SK-N-SH (cell line): ENCODE measurements around the gene PPP1R15A. TPM values are rescaled to one million over a fixed set of nuclear protein-coding genes. Genes with fewer than 3 reads are reported as not detected.

Experiments
- CTCF ChIA-PET: fragments of 300-600, 350-600 bp; formaldehyde crosslinking; extraction: SDS; loops from one replicate; lab custom pipeline; 2021; lab: Yijun Ruan, JAX
- POLR2A ChIA-PET: fragments of 350-600 bp; sonication (Branson Sonifier 250); formaldehyde crosslinking; extraction: SDS; loops from one replicate; lab custom pipeline; 2020; ENCODE audit warnings: antibody characterized with exemption, inconsistent platforms; lab: Yijun Ruan, JAX
- DNase-seq: peaks from one replicate; pipeline ENCODE4 v3.0.0; 2012
- H2AFZ ChIP-seq: fragments of 200-600 bp; sonication (generic); 2 replicates; pipeline ENCODE4 v1.8.1; 2016; ENCODE audit warnings: antibody characterized with exemption, mild to moderate bottlenecking, low read depth
- H3F3A ChIP-seq: fragments of 200-600 bp; sonication (generic); replicated peaks from 2 replicates; pipeline ENCODE3; 2016; ENCODE audit warnings: antibody characterized with exemption, mild to moderate bottlenecking; ENCODE audit not compliant: insufficient read depth
- H3K27ac ChIP-seq, 2 experiments: fragments of 200-500 bp in 1 of 2; fragments of 200-600 bp in 1 of 2; sonication (Bioruptor generic) in 1 of 2; sonication (generic), shearing (Covaris generic) in 1 of 2; 2 replicates each; pipeline versions ENCODE4 v1.5.1 to v1.6.1; 2014 to 2016; ENCODE audit warnings: low read depth in 2 of 2, inconsistent platforms in 1 of 2, low read length in 1 of 2, mild to moderate bottlenecking in 1 of 2, mixed read lengths in 1 of 2
- H3K27me3 ChIP-seq: fragments of 200-600 bp; sonication (generic), shearing (Covaris generic); 2 replicates; pipeline ENCODE4 v1.6.1; 2016; ENCODE audit warnings: mixed run types; ENCODE audit not compliant: insufficient read depth
- H3K36me3 ChIP-seq, 2 experiments: fragments of 200-500 bp in 1 of 2; fragments of 200-600 bp in 1 of 2; sonication (Bioruptor generic) in 1 of 2; sonication (generic) in 1 of 2; replicated peaks in 1 of 2; 2 replicates each; pipeline versions ENCODE3 to v1.5.1; 2014 to 2016; ENCODE audit warnings: low read length in 1 of 2, mild to moderate bottlenecking in 1 of 2; ENCODE audit not compliant: insufficient read depth in 2 of 2, control insufficient read depth in 1 of 2
- H3K4me1 ChIP-seq, 2 experiments: fragments of 200-500 bp in 1 of 2; fragments of 200-600 bp in 1 of 2; sonication (Bioruptor generic) in 1 of 2; sonication (generic), shearing (Covaris generic) in 1 of 2; 2 replicates each; pipeline versions ENCODE4 v1.5.1 to v1.6.1; 2014 to 2016; ENCODE audit warnings: low read depth in 1 of 2, low read length in 1 of 2, mixed run types in 1 of 2; ENCODE audit not compliant: insufficient read depth in 2 of 2, control insufficient read depth in 1 of 2
- H3K4me2 ChIP-seq: fragments of 200-600 bp; sonication (generic), shearing (Covaris generic); 2 replicates; pipeline ENCODE4 v1.6.1; 2017; ENCODE audit warnings: mixed run types
- H3K4me3 ChIP-seq, 2 experiments: fragments of 200-500 bp in 1 of 2; fragments of 200-600 bp in 1 of 2; sonication (Bioruptor generic) in 1 of 2; sonication (generic), shearing (Covaris generic) in 1 of 2; 2 replicates each; pipeline versions ENCODE4 v1.5.1 to v1.8.1; 2014 to 2016; ENCODE audit warnings: low read depth in 2 of 2, inconsistent platforms in 1 of 2, low read length in 1 of 2, mild to moderate bottlenecking in 1 of 2, mixed read lengths in 1 of 2, moderate library complexity in 1 of 2
- H3K79me2 ChIP-seq: fragments of 200-600 bp; sonication (generic); 2 replicates; pipeline ENCODE4 v1.8.1; 2017; ENCODE audit warnings: mild to moderate bottlenecking; ENCODE audit not compliant: insufficient read depth
- H3K9ac ChIP-seq: fragments of 200-600 bp; sonication (generic); 2 replicates; pipeline ENCODE4 v1.6.1; 2017; ENCODE audit warnings: mixed run types
- H3K9me2 ChIP-seq: fragments of 200-600 bp; sonication (generic); 2 replicates; pipeline ENCODE4 v1.6.1; 2017; ENCODE audit warnings: mixed run types
- H3K9me3 ChIP-seq: fragments of 200-600 bp; sonication (generic); 2 replicates; pipeline ENCODE4 v1.6.1; 2017; ENCODE audit warnings: mixed run types, mild to moderate bottlenecking, moderate library complexity
- H4K20me1 ChIP-seq: fragments of 200-600 bp; sonication (generic); 2 replicates; pipeline ENCODE4 v1.6.1; 2017; ENCODE audit warnings: mild to moderate bottlenecking, mixed run types; ENCODE audit not compliant: insufficient read depth
- CTCF ChIP-seq: fragments of 200-600 bp; sonication (generic); IDR thresholded peaks from 2 replicates; pipeline ENCODE4 v1.6.1; 2017; ENCODE audit warnings: antibody characterized with exemption, mild to moderate bottlenecking, moderate library complexity
- EZH2phosphoT487 ChIP-seq: fragments of 200-600 bp; sonication (generic); IDR thresholded peaks from 2 replicates; pipeline ENCODE4 v1.6.1; 2017; ENCODE audit warnings: low read depth, mixed run types, mild to moderate bottlenecking, antibody characterized with exemption, moderate library complexity, borderline replicate concordance
- MAX ChIP-seq: IDR thresholded peaks from 2 replicates; pipeline ENCODE4 v1.4.0; 2012; ENCODE audit warnings: low read depth
- MXI1 ChIP-seq: IDR thresholded peaks from 2 replicates; pipeline ENCODE4 v1.6.1; 2012; ENCODE audit warnings: mild to moderate bottlenecking, low read depth, low read length, improper control_type of control experiment
- NFIC ChIP-seq: IDR thresholded peaks from 2 replicates; pipeline ENCODE4 v1.4.0; 2012; ENCODE audit warnings: borderline replicate concordance
- POLR2AphosphoS5 ChIP-seq: IDR thresholded peaks from 2 replicates; pipeline ENCODE4 v1.6.1; 2012; ENCODE audit warnings: low read depth, low read length
- SIN3A ChIP-seq: IDR thresholded peaks from 2 replicates; pipeline ENCODE4 v1.6.1; 2012; ENCODE audit warnings: low read depth, mild to moderate bottlenecking, low read length, moderate library complexity, borderline replicate concordance
- TCF12 ChIP-seq: IDR thresholded peaks from 2 replicates; pipeline ENCODE4 v1.4.0; 2012
- YY1 ChIP-seq: IDR thresholded peaks from 2 replicates; pipeline ENCODE4 v1.4.0; 2012; ENCODE audit warnings: low read depth, mild to moderate bottlenecking
- WGBS: methylation state at CpG from one replicate; pipeline ENCODE4 v1.1.6; 2017; ENCODE audit warnings: low lambda C conversion rate; 5-methylcytosine and 5-hydroxymethylcytosine counted together
- polyA plus RNA-seq, 3 experiments: library from polyadenylated mRNA; depleted of rRNA; stranded (reverse); fragments of >200 nt; gene quantifications; 2 replicates each; pipeline ENCODE4 v1.2.3, GENCODE V29; 2012
- TF ChIP-seq, protein P1 (sequence below): IDR thresholded peaks from 2 replicates; pipeline ENCODE4 v1.6.1; 2012; ENCODE audit warnings: mild to moderate bottlenecking, low read depth, low read length, moderate library complexity
- TF ChIP-seq, protein P2 (sequence below): IDR thresholded peaks from 2 replicates; pipeline ENCODE4; 2012

PPP1R15A gene
- polyA plus RNA-seq, 1 of the 3 experiments (the other 2 are of a cell fraction) = 73.7 TPM

- Histone ChIP-seq H3K9ac (no peak overlapping the region), H3K79me2 (no peaks in the 10 kb centered on the region), H3K27me3 (no peaks in the 10 kb centered on the region), H3K9me2 (no peaks in the 10 kb centered on the region), H3K4me1 (no peaks in the 10 kb centered on the region), H4K20me1 (no peaks in the 10 kb centered on the region), H3K4me2 (no peak overlapping the region), H3K27ac (no peak overlapping the region), H2AFZ (no peak overlapping the region), H3K9me3 (no peaks in the 10 kb centered on the region), H3F3A (no peaks in the 10 kb centered on the region), H3K36me3 (no peaks in the 10 kb centered on the region), H3K4me3 (no peak overlapping the region)
- 93% methylated on average over 25 of the region's 30 CpGs for WGBS
- DNase-seq = peak; percentile 55
- TF ChIP-seq YY1 (no peak), MXI1 (no peak), SIN3A (no peak), NFIC (no peak), TCF12 (no peak), MAX (no peak), CTCF (no peak), EZH2phosphoT487 (no peak), POLR2AphosphoS5 (no peak)
- TF ChIP-seq, protein P1, sequence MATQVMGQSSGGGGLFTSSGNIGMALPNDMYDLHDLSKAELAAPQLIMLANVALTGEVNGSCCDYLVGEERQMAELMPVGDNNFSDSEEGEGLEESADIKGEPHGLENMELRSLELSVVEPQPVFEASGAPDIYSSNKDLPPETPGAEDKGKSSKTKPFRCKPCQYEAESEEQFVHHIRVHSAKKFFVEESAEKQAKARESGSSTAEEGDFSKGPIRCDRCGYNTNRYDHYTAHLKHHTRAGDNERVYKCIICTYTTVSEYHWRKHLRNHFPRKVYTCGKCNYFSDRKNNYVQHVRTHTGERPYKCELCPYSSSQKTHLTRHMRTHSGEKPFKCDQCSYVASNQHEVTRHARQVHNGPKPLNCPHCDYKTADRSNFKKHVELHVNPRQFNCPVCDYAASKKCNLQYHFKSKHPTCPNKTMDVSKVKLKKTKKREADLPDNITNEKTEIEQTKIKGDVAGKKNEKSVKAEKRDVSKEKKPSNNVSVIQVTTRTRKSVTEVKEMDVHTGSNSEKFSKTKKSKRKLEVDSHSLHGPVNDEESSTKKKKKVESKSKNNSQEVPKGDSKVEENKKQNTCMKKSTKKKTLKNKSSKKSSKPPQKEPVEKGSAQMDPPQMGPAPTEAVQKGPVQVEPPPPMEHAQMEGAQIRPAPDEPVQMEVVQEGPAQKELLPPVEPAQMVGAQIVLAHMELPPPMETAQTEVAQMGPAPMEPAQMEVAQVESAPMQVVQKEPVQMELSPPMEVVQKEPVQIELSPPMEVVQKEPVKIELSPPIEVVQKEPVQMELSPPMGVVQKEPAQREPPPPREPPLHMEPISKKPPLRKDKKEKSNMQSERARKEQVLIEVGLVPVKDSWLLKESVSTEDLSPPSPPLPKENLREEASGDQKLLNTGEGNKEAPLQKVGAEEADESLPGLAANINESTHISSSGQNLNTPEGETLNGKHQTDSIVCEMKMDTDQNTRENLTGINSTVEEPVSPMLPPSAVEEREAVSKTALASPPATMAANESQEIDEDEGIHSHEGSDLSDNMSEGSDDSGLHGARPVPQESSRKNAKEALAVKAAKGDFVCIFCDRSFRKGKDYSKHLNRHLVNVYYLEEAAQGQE = no peak
- TF ChIP-seq, protein P2, sequence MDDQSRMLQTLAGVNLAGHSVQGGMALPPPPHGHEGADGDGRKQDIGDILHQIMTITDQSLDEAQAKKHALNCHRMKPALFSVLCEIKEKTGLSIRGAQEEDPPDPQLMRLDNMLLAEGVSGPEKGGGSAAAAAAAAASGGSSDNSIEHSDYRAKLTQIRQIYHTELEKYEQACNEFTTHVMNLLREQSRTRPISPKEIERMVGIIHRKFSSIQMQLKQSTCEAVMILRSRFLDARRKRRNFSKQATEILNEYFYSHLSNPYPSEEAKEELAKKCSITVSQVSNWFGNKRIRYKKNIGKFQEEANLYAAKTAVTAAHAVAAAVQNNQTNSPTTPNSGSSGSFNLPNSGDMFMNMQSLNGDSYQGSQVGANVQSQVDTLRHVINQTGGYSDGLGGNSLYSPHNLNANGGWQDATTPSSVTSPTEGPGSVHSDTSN = no peak
- CTCF ChIA-PET = interaction anchor here (0.6 kb wide), 1 partner anchor 111 kb away, joined by 4 read pairs; no protein-coding TSS in a partner anchor
- POLR2A ChIA-PET = no interaction called here
These were observed 12.3 kb upstream of the PPP1R15A start for GRCh38 chr19:48859711-48860572.
